Smooth muscle cell (in vitro differentiated cells): ENCODE results near the gene IRX2. TPM values are rescaled to one million over a fixed set of nuclear protein-coding genes. Genes with fewer than 3 reads are reported as not detected.

Source experiments
- DNase-seq: peaks from one replicate; lab custom pipeline; 2025; ENCODE audit not compliant: unreplicated experiment; lab: John Stamatoyannopoulos, UW
- H2AFZ ChIP-seq: fragments of 200-600 bp; sonication (generic); 2 replicates; pipeline ENCODE4 v1.6.0; 2016; ENCODE audit warnings: antibody characterized with exemption, low read depth, mild to moderate bottlenecking
- H3F3A ChIP-seq: fragments of 200-600 bp; sonication (generic); 2 replicates; pipeline ENCODE4 v1.6.0; 2017; ENCODE audit warnings: antibody characterized with exemption, low read depth
- H3K27ac ChIP-seq: fragments of 200-600 bp; sonication (generic); 2 replicates; pipeline ENCODE4 v1.5.1; 2016; ENCODE audit warnings: low read depth, mild to moderate bottlenecking
- H3K27me3 ChIP-seq: fragments of 200-600 bp; sonication (generic); 2 replicates; pipeline ENCODE4 v1.6.1; 2016; ENCODE audit warnings: low read depth, mild to moderate bottlenecking
- H3K36me3 ChIP-seq: fragments of 200-600 bp; sonication (generic); 2 replicates; pipeline ENCODE4 v1.5.1; 2016; ENCODE audit warnings: low read depth
- H3K4me1 ChIP-seq: fragments of 200-600 bp; sonication (generic); 2 replicates; pipeline ENCODE4 v1.5.1; 2016; ENCODE audit warnings: low read depth
- H3K4me2 ChIP-seq: fragments of 200-600 bp; sonication (generic); 2 replicates; pipeline ENCODE4 v1.6.0; 2016; ENCODE audit warnings: mild to moderate bottlenecking
- H3K4me3 ChIP-seq: fragments of 200-600 bp; sonication (generic); 2 replicates; pipeline ENCODE4 v1.5.1; 2016; ENCODE audit warnings: mild to moderate bottlenecking
- H3K79me2 ChIP-seq: fragments of 200-600 bp; sonication (generic); 2 replicates; pipeline ENCODE4 v1.6.0; 2016; ENCODE audit warnings: low read depth, mild to moderate bottlenecking
- H3K9ac ChIP-seq: fragments of 200-600 bp; sonication (generic); 2 replicates; pipeline ENCODE4 v1.6.0; 2016; ENCODE audit warnings: low read depth
- H3K9me3 ChIP-seq: fragments of 200-600 bp; sonication (generic); replicated peaks from 2 replicates; pipeline ENCODE4 v1.5.1; 2016; ENCODE audit warnings: low read depth
- H4K20me1 ChIP-seq: fragments of 200-600 bp; sonication (generic); 2 replicates; pipeline ENCODE4 v1.6.0; 2016; ENCODE audit warnings: low read depth
- CTCF ChIP-seq: fragments of 200-600 bp; sonication (generic); IDR thresholded peaks from 2 replicates; pipeline ENCODE4 v1.5.1; 2017; ENCODE audit warnings: borderline replicate concordance, mild to moderate bottlenecking, antibody characterized with exemption; ENCODE audit not compliant: insufficient read depth, poor library complexity, severe bottlenecking
- WGBS: methylation state at CpG from one replicate; pipeline ENCODE4 v1.1.7; 2016; ENCODE audit warnings: low lambda C conversion rate; 5-methylcytosine and 5-hydroxymethylcytosine counted together
- polyA plus RNA-seq: library from polyadenylated mRNA; unstranded; fragments of >200 nt; fragmentation: Nextera tagmentation; extraction: Ambion mirVana; gene quantifications from 2 replicates; pipeline ENCODE4 v1.2.1, GENCODE V29; 2016
- total RNA-seq: library from RNA; depleted of rRNA; stranded (reverse); fragments of >200 nt; gene quantifications from 2 replicates; pipeline ENCODE4 v1.2.3, GENCODE V29; 2014

The IRX2 gene
- total and polyA plus RNA-seq, 2 experiments from 2014 or later, result 0.67 to 1.1 TPM

DNA sequence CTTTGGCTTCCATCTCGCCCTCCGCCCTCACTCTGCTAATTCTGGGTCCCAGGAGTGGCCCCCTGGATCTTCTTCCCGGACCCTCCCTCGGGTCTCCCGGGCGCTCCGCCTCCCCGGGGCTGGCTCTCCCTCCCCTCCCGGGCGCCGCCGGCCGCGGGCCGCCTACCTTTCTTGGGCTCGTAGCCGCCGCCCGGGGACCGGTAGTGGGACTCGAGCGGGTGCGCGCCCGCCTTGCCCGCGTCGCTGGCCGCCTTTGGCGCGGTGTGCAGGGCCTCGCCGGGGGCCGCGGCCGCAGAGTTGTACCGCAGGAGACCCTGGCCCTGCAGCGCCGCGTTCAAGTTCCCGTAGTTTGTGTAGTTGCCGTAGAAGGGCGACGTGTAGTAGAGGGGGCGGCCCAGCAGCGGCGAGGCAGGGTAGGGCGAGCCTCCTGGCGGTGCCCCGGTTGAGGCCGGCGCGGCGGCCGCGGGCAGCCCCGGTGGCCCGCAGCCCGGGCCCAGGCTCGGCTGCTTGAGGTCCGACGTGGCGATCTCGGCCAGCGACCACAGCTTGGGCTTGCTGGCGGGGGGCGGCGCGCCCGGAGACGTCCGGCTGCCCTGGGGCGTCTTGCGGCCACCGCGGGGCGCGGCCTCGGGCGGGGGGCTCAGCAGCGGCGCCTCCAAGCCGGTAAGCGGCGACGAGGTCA, 3.2 kb downstream of the IRX2 start:
- peaks cover 2% of the 10 kb centered on the region for H3K4me1 ChIP-seq
- no peak for DNase-seq
- H3K4me2 ChIP-seq, result no peak overlapping the region
- H3K79me2 ChIP-seq, result no peaks in the 10 kb centered on the region
- H3K36me3 ChIP-seq, result no peaks in the 10 kb centered on the region
- H3K27ac ChIP-seq, result no peak overlapping the region
- H4K20me1 ChIP-seq, result peaks cover 21% of the 10 kb centered on the region
- H2AFZ ChIP-seq, result no peak overlapping the region
- H3K9ac ChIP-seq, result no peak overlapping the region
- H3K9me3 ChIP-seq, result no peaks in the 10 kb centered on the region
- H3K27me3 ChIP-seq, result peaks cover 47% of the 10 kb centered on the region
- no peak overlapping the region for H3K4me3 ChIP-seq
- H3F3A ChIP-seq, result no peaks in the 10 kb centered on the region
- no peak for TF ChIP-seq CTCF
- WGBS, result 97% methylated on average over 64 of the region's 86 CpGs

GRCh38 chr5:2747363-2748162, 3.9 kb downstream of the IRX2 start:
- H3K79me2 ChIP-seq, result no peaks in the 10 kb centered on the region
- no peak overlapping the region for H3K27ac ChIP-seq
- peaks cover 27% of the 10 kb centered on the region for H4K20me1 ChIP-seq
- no peak overlapping the region for H2AFZ ChIP-seq
- peaks cover 5% of the 10 kb centered on the region for H3K4me1 ChIP-seq
- 93% methylated on average over 26 of the region's 26 CpGs for WGBS
- no peaks in the 10 kb centered on the region for H3K9me3 ChIP-seq
- no peaks in the 10 kb centered on the region for H3F3A ChIP-seq
- H3K4me3 ChIP-seq, result no peak overlapping the region
- H3K9ac ChIP-seq, result no peak overlapping the region
- H3K36me3 ChIP-seq, result no peaks in the 10 kb centered on the region
- H3K27me3 ChIP-seq, result peaks cover 47% of the 10 kb centered on the region
- no peak for TF ChIP-seq CTCF
- no peak overlapping the region for H3K4me2 ChIP-seq
- no peak for DNase-seq

GRCh38 chr5:2746561-2747032, 4.9 kb downstream of the IRX2 start:
- WGBS, result 46% methylated on average over 3 of the region's 3 CpGs
- Histone ChIP-seq H3K27me3 (peaks cover 51% of the 10 kb centered on the region), H3K9ac (no peak overlapping the region), H4K20me1 (peaks cover 27% of the 10 kb centered on the region), H3K4me2 (no peak overlapping the region), H3K4me3 (no peak overlapping the region), H3K4me1 (peaks cover 5% of the 10 kb centered on the region), H3F3A (no peaks in the 10 kb centered on the region), H2AFZ (no peak overlapping the region), H3K79me2 (no peaks in the 10 kb centered on the region), H3K27ac (no peak overlapping the region), H3K9me3 (no peaks in the 10 kb centered on the region), H3K36me3 (no peaks in the 10 kb centered on the region)
- no peak for TF ChIP-seq CTCF
- DNase-seq, result no peak
